SK-N-SH (cell line): ENCODE data around the gene REXO1.

ENCODE experiments used
- CTCF ChIP-seq: fragments of 200-600 bp; sonication (generic); IDR thresholded peaks from 2 replicates; pipeline ENCODE4 v1.6.1; 2017; ENCODE audit warnings: antibody characterized with exemption, mild to moderate bottlenecking, moderate library complexity
- EZH2phosphoT487 ChIP-seq: fragments of 200-600 bp; sonication (generic); IDR thresholded peaks from 2 replicates; pipeline ENCODE4 v1.6.1; 2017; ENCODE audit warnings: low read depth, mixed run types, mild to moderate bottlenecking, antibody characterized with exemption, moderate library complexity, borderline replicate concordance
- GABPA ChIP-seq: IDR thresholded peaks from 2 replicates; pipeline ENCODE4 v1.4.0; 2012; ENCODE audit warnings: low read depth, mild to moderate bottlenecking
- POLR2AphosphoS5 ChIP-seq: IDR thresholded peaks from 2 replicates; pipeline ENCODE4 v1.6.1; 2012; ENCODE audit warnings: low read depth, low read length
- REST ChIP-seq: IDR thresholded peaks from 2 replicates; pipeline ENCODE4 v1.6.1; 2012; ENCODE audit warnings: mild to moderate bottlenecking, low read depth, low read length, moderate library complexity
- USF2 ChIP-seq: fragments of 150-350 bp; IDR thresholded peaks from 2 replicates; pipeline ENCODE4 v1.6.1; 2017; ENCODE audit warnings: antibody characterized with exemption, low read length, low read depth, borderline replicate concordance

- TF ChIP-seq CTCF = no peak
- TF ChIP-seq USF2 = no peak
- no peak for TF ChIP-seq REST
- TF ChIP-seq GABPA = no peak
- TF ChIP-seq POLR2AphosphoS5 = no peak
- no peak for TF ChIP-seq EZH2phosphoT487
Observed at GRCh38 chr19:1789261-1790041, 58.8 kb downstream of the REXO1 start.
